HepG2 (cell line): Measurements from ENCODE around the gene ACD. TPM values are rescaled to one million over a fixed set of nuclear protein-coding genes. Genes with fewer than 3 reads are reported as not detected.

Experiments
- ZNF256 ChIP-seq: sonication (generic); formaldehyde crosslinking; conservative IDR thresholded peaks from 2 replicates; pipeline ENCODE4 v1.4.0; 2020; ENCODE audit warnings: missing genetic modification reagents
- ZNF788 ChIP-seq: sonication (generic); formaldehyde crosslinking; IDR thresholded peaks from 2 replicates; pipeline ENCODE4 v1.5.0; 2020; ENCODE audit warnings: mild to moderate bottlenecking, missing genetic modification reagents, borderline replicate concordance
- polyA plus RNA-seq, 8 experiments: library from polyadenylated mRNA; depleted of rRNA in 3 of 8; stranded (reverse) in 7 of 8; unstranded in 1 of 8; fragments of >200 nt; fragmentation: Illumina TruSeq in 4 of 8; extraction: Trizol in 4 of 8; gene quantifications; 2 replicates each; pipeline versions ENCODE4 v1.2.1 to v1.2.3, GENCODE V29; 2011 to 2016; ENCODE audit warnings: low read depth in 4 of 8, missing spikeins in 1 of 8, mixed read lengths in 1 of 8; ENCODE audit not compliant: insufficient read depth in 1 of 8
- total RNA-seq, 5 experiments: library from RNA; depleted of rRNA; stranded (reverse); fragments of >200 nt; fragmentation: Illumina TruSeq; extraction: Trizol; gene quantifications; 2 replicates each; pipeline ENCODE4 v1.2.3, GENCODE V29; 2016; ENCODE audit warnings: low read depth in 1 of 5
- TF ChIP-seq, protein P1 (sequence below): sonication (generic); formaldehyde crosslinking; IDR thresholded peaks from 2 replicates; pipeline ENCODE4 v1.8.0; 2022; ENCODE audit warnings: missing genetic modification reagents, mild to moderate bottlenecking, moderate library complexity, borderline replicate concordance
- TF ChIP-seq, protein P2 (sequence below): sonication (generic); formaldehyde crosslinking; IDR thresholded peaks from 2 replicates; pipeline ENCODE4 v1.4.0; 2020; ENCODE audit warnings: mild to moderate bottlenecking, missing genetic modification reagents
- TF ChIP-seq, protein P3 (sequence below): sonication (generic); formaldehyde crosslinking; conservative IDR thresholded peaks from 2 replicates; pipeline ENCODE4 v1.8.1; 2023; ENCODE audit warnings: missing genetic modification reagents
- TF ChIP-seq, protein P4 (sequence below): sonication (generic); formaldehyde crosslinking; IDR thresholded peaks from 2 replicates; pipeline ENCODE4 v1.9.0; 2022; ENCODE audit warnings: low read depth, missing genetic modification reagents
- TF ChIP-seq, protein P5 (sequence below): sonication (generic); formaldehyde crosslinking; IDR thresholded peaks from 2 replicates; pipeline ENCODE4 v1.8.1; 2023; ENCODE audit warnings: mild to moderate bottlenecking, moderate library complexity, missing genetic modification reagents

The ACD gene
- total and polyA plus RNA-seq, 2 of the 13 experiments (the other 11 are each of a cell fraction or from before 2014, with no cell fraction given): 32.6 to 38.3 TPM

DNA sequence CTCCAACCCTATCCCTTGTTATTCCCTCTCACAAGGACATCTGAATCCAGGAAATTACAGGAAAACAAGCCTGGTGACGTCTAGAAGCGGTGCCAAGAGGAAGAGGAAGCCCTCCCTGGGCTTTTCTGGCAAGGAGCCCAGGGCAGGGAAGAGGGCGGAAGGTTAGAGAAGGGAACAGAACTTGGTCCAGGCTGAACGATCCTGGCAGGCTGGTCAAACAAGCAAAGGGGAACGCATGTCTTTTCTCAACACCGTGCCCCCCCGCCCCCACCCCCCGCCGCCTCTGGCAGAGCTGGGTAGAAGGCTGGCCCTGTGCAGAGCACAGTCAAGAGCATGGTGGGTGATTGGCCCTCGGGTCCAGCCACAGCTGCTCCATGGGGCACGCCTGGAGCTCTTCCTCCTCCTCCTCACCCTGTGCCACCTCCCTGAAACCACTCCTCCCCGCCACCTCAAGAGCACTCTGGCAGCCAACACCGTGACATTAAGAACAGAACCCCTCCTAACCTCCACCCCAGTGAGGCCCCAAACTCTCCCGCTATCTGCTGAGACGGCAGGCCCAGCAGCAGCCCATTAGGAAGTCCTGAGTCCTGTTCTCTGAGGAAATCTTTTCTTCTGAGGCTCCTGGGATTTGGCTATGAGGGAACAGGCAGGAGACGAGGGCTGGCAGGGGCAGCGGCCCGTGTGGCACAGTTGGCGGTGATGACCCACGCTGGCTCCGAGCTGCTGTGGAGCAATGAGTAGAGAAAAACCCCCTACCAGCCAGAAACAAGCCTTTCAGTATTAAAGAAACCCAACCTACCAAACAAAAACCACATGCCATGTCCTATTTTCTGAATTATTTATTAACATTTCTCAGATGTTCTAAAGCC lies 13.9 kb upstream of the ACD start (continued):
- TF ChIP-seq, protein P1, sequence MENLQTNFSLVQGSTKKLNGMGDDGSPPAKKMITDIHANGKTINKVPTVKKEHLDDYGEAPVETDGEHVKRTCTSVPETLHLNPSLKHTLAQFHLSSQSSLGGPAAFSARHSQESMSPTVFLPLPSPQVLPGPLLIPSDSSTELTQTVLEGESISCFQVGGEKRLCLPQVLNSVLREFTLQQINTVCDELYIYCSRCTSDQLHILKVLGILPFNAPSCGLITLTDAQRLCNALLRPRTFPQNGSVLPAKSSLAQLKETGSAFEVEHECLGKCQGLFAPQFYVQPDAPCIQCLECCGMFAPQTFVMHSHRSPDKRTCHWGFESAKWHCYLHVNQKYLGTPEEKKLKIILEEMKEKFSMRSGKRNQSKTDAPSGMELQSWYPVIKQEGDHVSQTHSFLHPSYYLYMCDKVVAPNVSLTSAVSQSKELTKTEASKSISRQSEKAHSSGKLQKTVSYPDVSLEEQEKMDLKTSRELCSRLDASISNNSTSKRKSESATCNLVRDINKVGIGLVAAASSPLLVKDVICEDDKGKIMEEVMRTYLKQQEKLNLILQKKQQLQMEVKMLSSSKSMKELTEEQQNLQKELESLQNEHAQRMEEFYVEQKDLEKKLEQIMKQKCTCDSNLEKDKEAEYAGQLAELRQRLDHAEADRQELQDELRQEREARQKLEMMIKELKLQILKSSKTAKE: no peak
- TF ChIP-seq ZNF788 (CRISPR knock-in tag) (no peak), ZNF256 (CRISPR knock-in tag) (no peak)
- TF ChIP-seq, protein P2, sequence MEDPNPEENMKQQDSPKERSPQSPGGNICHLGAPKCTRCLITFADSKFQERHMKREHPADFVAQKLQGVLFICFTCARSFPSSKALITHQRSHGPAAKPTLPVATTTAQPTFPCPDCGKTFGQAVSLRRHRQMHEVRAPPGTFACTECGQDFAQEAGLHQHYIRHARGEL (CRISPR knock-in tag): no peak
- TF ChIP-seq, protein P3, sequence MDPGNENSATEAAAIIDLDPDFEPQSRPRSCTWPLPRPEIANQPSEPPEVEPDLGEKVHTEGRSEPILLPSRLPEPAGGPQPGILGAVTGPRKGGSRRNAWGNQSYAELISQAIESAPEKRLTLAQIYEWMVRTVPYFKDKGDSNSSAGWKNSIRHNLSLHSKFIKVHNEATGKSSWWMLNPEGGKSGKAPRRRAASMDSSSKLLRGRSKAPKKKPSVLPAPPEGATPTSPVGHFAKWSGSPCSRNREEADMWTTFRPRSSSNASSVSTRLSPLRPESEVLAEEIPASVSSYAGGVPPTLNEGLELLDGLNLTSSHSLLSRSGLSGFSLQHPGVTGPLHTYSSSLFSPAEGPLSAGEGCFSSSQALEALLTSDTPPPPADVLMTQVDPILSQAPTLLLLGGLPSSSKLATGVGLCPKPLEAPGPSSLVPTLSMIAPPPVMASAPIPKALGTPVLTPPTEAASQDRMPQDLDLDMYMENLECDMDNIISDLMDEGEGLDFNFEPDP (CRISPR knock-in tag): no peak
- TF ChIP-seq, protein P4, sequence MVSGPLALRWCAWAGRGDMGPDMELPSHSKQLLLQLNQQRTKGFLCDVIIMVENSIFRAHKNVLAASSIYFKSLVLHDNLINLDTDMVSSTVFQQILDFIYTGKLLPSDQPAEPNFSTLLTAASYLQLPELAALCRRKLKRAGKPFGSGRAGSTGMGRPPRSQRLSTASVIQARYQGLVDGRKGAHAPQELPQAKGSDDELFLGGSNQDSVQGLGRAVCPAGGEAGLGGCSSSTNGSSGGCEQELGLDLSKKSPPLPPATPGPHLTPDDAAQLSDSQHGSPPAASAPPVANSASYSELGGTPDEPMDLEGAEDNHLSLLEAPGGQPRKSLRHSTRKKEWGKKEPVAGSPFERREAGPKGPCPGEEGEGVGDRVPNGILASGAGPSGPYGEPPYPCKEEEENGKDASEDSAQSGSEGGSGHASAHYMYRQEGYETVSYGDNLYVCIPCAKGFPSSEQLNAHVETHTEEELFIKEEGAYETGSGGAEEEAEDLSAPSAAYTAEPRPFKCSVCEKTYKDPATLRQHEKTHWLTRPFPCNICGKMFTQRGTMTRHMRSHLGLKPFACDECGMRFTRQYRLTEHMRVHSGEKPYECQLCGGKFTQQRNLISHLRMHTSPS (CRISPR knock-in tag): no peak
- TF ChIP-seq, protein P5, sequence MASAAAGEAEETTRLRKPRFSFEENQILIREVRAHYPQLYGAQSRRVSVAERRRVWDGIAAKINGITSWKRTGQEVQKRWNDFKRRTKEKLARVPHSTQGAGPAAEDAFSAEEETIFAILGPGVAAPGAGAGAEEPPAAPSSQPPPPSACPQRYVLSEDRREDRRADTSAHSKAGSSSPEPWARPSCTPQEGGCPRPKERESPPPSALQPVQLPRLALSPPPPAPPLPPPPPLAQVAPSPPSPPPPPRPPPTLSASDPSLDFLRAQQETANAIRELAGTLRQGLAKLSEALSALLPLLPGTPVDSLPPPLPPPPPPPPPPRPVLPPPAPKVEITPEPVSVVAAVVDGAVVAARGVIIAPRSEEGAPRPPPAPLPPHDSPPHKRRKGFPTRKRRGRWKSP (CRISPR knock-in tag): no peak
